Measurements from ENCODE around the gene NTN1. TPM values are rescaled to one million over a fixed set of nuclear protein-coding genes. Genes with fewer than 3 reads are reported as not detected.

NTN1 gene
- polyA plus RNA-seq, 1 donor from 2014 or later, result 16.2 TPM

GRCh38 chr17:9286434-9286833 is 265.1 kb downstream of the NTN1 start:
- TF ChIP-seq TAF1 (IDR thresholded peaks at IDR 0.05; ENCODE audit: low read depth) (no peak), EP300 (conservative IDR thresholded peaks at IDR 0.05; ENCODE audit: poor library complexity, severe bottlenecking) (no peak), RAD21 (conservative IDR thresholded peaks at IDR 0.05) (no peak), EZH2 (IDR thresholded peaks at IDR 0.05; ENCODE audit: borderline replicate concordance, insufficient read depth, low read length, poor library complexity, severe bottlenecking) (no peak)
- TF ChIP-seq, protein P1, sequence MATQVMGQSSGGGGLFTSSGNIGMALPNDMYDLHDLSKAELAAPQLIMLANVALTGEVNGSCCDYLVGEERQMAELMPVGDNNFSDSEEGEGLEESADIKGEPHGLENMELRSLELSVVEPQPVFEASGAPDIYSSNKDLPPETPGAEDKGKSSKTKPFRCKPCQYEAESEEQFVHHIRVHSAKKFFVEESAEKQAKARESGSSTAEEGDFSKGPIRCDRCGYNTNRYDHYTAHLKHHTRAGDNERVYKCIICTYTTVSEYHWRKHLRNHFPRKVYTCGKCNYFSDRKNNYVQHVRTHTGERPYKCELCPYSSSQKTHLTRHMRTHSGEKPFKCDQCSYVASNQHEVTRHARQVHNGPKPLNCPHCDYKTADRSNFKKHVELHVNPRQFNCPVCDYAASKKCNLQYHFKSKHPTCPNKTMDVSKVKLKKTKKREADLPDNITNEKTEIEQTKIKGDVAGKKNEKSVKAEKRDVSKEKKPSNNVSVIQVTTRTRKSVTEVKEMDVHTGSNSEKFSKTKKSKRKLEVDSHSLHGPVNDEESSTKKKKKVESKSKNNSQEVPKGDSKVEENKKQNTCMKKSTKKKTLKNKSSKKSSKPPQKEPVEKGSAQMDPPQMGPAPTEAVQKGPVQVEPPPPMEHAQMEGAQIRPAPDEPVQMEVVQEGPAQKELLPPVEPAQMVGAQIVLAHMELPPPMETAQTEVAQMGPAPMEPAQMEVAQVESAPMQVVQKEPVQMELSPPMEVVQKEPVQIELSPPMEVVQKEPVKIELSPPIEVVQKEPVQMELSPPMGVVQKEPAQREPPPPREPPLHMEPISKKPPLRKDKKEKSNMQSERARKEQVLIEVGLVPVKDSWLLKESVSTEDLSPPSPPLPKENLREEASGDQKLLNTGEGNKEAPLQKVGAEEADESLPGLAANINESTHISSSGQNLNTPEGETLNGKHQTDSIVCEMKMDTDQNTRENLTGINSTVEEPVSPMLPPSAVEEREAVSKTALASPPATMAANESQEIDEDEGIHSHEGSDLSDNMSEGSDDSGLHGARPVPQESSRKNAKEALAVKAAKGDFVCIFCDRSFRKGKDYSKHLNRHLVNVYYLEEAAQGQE (IDR thresholded peaks at IDR 0.05; ENCODE audit: borderline replicate concordance), result no peak

GRCh38 chr17:9287306-9287705 is 266.0 kb downstream of the NTN1 start:
- Histone ChIP-seq H3K9me2 (ENCODE audit: insufficient read depth, low read length) (no peaks in the 10 kb centered on the region), H3F3A (ENCODE audit: insufficient read depth, low read length, poor library complexity, severe bottlenecking) (no peaks in the 10 kb centered on the region), H4K20me1 (ENCODE audit: insufficient read depth) (no peaks in the 10 kb centered on the region), H3K27ac (ENCODE audit: low read length) (no peak overlapping the region), H3K79me2 (replicated peaks; ENCODE audit: insufficient read depth, low read length) (no peaks in the 10 kb centered on the region), H3K27me3 (ENCODE audit: insufficient read depth, low read depth, low read length) (no peaks in the 10 kb centered on the region), H3K36me3 (ENCODE audit: insufficient read depth, low read length) (no peaks in the 10 kb centered on the region), H2AFZ (ENCODE audit: low read depth, low read length) (no peak overlapping the region), H3K9me3 (ENCODE audit: low read length) (no peaks in the 10 kb centered on the region), H3K9ac (ENCODE audit: low read length) (no peak overlapping the region), H3K4me2 (ENCODE audit: low read length) (no peak overlapping the region), H3K4me3 (ENCODE audit: low read length) (no peak overlapping the region)
- TF ChIP-seq, protein P1 (IDR thresholded peaks at IDR 0.05; ENCODE audit: borderline replicate concordance), result no peak
- TF ChIP-seq EZH2 (IDR thresholded peaks at IDR 0.05; ENCODE audit: borderline replicate concordance, insufficient read depth, low read length, poor library complexity, severe bottlenecking) (no peak), SMC3 (conservative IDR thresholded peaks at IDR 0.05; ENCODE audit: poor library complexity) (no peak), MXI1 (conservative IDR thresholded peaks at IDR 0.05; ENCODE audit: poor library complexity, severe bottlenecking) (no peak), POLR2AphosphoS5 (IDR thresholded peaks at IDR 0.05) (no peak), RAD21 (conservative IDR thresholded peaks at IDR 0.05) (no peak), EP300 (conservative IDR thresholded peaks at IDR 0.05; ENCODE audit: poor library complexity, severe bottlenecking) (no peak), TAF1 (IDR thresholded peaks at IDR 0.05; ENCODE audit: low read depth) (no peak)
- TF ChIP-seq, protein P2, sequence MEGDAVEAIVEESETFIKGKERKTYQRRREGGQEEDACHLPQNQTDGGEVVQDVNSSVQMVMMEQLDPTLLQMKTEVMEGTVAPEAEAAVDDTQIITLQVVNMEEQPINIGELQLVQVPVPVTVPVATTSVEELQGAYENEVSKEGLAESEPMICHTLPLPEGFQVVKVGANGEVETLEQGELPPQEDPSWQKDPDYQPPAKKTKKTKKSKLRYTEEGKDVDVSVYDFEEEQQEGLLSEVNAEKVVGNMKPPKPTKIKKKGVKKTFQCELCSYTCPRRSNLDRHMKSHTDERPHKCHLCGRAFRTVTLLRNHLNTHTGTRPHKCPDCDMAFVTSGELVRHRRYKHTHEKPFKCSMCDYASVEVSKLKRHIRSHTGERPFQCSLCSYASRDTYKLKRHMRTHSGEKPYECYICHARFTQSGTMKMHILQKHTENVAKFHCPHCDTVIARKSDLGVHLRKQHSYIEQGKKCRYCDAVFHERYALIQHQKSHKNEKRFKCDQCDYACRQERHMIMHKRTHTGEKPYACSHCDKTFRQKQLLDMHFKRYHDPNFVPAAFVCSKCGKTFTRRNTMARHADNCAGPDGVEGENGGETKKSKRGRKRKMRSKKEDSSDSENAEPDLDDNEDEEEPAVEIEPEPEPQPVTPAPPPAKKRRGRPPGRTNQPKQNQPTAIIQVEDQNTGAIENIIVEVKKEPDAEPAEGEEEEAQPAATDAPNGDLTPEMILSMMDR (IDR thresholded peaks at IDR 0.05; ENCODE audit: poor library complexity, severe bottlenecking), result no peak

More at GRCh38 chr17:9286434-9286833, 265.1 kb downstream of the NTN1 start:
- Histone ChIP-seq H3K4me2 (ENCODE audit: low read length) (no peak overlapping the region), H3K9ac (ENCODE audit: low read length) (no peak overlapping the region), H2AFZ (ENCODE audit: low read depth, low read length) (no peak overlapping the region), H3K27ac (ENCODE audit: low read length) (no peak overlapping the region), H3K9me3 (ENCODE audit: low read length) (no peaks in the 10 kb centered on the region), H4K20me1 (ENCODE audit: insufficient read depth) (no peaks in the 10 kb centered on the region), H3K9me2 (ENCODE audit: insufficient read depth, low read length) (no peaks in the 10 kb centered on the region), H3K4me3 (ENCODE audit: low read length) (no peak overlapping the region), H3K27me3 (ENCODE audit: insufficient read depth, low read depth, low read length) (no peaks in the 10 kb centered on the region), H3K36me3 (ENCODE audit: insufficient read depth, low read length) (no peaks in the 10 kb centered on the region), H3K79me2 (replicated peaks; ENCODE audit: insufficient read depth, low read length) (no peaks in the 10 kb centered on the region), H3F3A (ENCODE audit: insufficient read depth, low read length, poor library complexity, severe bottlenecking) (no peaks in the 10 kb centered on the region)

Data from neural cell (in vitro differentiated cells).